Naive thymus-derived CD8-positive, alpha-beta T cell (primary cell): ENCODE measurements around the gene RAB11FIP3. TPM values are rescaled to one million over a fixed set of nuclear protein-coding genes. Genes with fewer than 3 reads are reported as not detected.
"Not testable (repeated sequence)": the region's sequence is repeated elsewhere in the genome, so short reads cannot be mapped to it uniquely, and the experiment has no call there.

Source experiments
- ATAC-seq, 2 donors: fragments of 150-1000 bp; cut with Tn5 transposase in 1 of 2; sonication (Bioruptor Pico), chemical (Tn5 transposase) in 1 of 2; 1 replicate in 1 of 2; 2 replicates in 1 of 2; pipeline ENCODE4 v1.10.0; 2021; ENCODE audit warnings: mild to moderate bottlenecking in 2 of 2, moderate library complexity in 2 of 2
- POLR2A ChIA-PET: fragments of 350-600 bp; sonication (Branson Sonifier 250); formaldehyde crosslinking; loops from one replicate; lab custom pipeline; 2021; ENCODE audit warnings: antibody characterized with exemption; lab: Charles Lee
- DNase-seq, 10 donors: peaks; one replicate each; pipeline versions ENCODE4 v3.0.0 to v3.0.0-alpha.2; 2020 to 2022
- H3K27ac Mint-ChIP-seq, 10 donors: one replicate each; pipeline ENCODE4 v1.8.0; 2020 to 2022; ENCODE audit warnings: mild to moderate bottlenecking in 10 of 10, mixed read lengths in 10 of 10, moderate library complexity in 4 of 10, inconsistent platforms in 1 of 10
- H3K27me3 Mint-ChIP-seq, 5 donors: one replicate each; pipeline ENCODE4 v1.8.0; 2021 to 2022; ENCODE audit warnings: mixed read lengths in 5 of 5
- H3K36me3 Mint-ChIP-seq, 3 donors: one replicate each; pipeline ENCODE4 v1.8.0; 2020 to 2022; ENCODE audit warnings: mixed read lengths in 3 of 3, mild to moderate bottlenecking in 2 of 3, inconsistent platforms in 1 of 3
- H3K4me1 Mint-ChIP-seq, 4 donors: one replicate each; pipeline ENCODE4 v1.8.0; 2021 to 2022; ENCODE audit warnings: mixed read lengths in 4 of 4
- H3K4me3 Mint-ChIP-seq, 10 donors: one replicate each; pipeline ENCODE4 v1.8.0; 2020 to 2022; ENCODE audit warnings: mild to moderate bottlenecking in 10 of 10, mixed read lengths in 10 of 10, moderate library complexity in 6 of 10, inconsistent platforms in 1 of 10
- H3K9me3 Mint-ChIP-seq, 9 donors: one replicate each; pipeline ENCODE4 v1.8.0; 2020 to 2022; ENCODE audit warnings: mixed read lengths in 9 of 9, mild to moderate bottlenecking in 3 of 9, inconsistent platforms in 1 of 9, moderate library complexity in 1 of 9
- polyA plus RNA-seq, 3 donors: library from polyadenylated mRNA; unstranded; fragments of 300-500 nt; fragmentation: Illumina TruSeq; gene quantifications; one replicate each; pipeline ENCODE4 v1.2.3, GENCODE V29; 2021
- total RNA-seq, 8 experiments: library from RNA in 2 of 8; stranded (reverse) in 2 of 8; gene quantifications; one replicate each; pipeline ENCODE4 v1.2.3 and lab custom pipeline; 2021 to 2026

The RAB11FIP3 gene
- total and polyA plus RNA-seq, 5 experiments from 2014 or later, result 1.3 to 49.7 (median 5.0) TPM

DNA sequence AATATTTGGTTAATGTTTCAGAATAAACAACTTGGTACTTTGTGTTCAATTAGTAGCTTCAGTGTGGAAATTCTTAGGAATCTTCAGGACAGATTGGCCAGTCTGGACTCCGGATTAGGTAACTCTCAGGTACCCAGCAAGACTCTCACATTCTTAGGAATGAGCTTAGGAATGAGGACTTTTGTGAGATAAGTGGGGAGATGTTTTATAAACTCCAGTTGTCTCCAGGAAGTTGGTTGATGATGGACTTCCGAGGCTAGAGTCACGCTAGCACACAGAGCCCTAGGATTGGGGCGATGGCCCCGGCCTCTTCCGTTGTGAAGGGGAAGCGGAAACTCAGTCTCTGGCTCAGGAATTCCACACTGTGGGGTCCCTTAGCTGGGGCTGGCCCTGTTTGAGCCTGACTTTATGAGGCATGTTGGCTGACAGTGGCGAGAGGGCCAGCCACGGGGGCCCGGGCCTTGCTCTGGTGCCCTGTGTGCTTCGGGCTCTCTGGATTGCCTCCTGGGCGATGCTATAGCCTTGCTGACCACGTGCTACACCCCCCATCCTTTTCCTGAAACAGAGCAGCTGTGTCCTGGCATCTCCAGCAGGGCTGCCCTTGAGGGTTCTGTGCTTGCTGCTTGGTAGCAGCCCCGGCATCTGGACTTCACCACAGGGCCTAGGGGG, 32.4 kb downstream of the RAB11FIP3 start:
- Mint-ChIP-seq H3K9me3 (no peaks in the 10 kb centered on the region), H3K27ac (peak overlapping the region in 3 of 10 donors; percentile 14 to 43 (median 18)), H3K36me3 (peaks cover 0 to 13% (median 5%) of the 10 kb centered on the region in 3 donors), H3K4me1 (peaks cover 8 to 18% (median 9%) of the 10 kb centered on the region in 4 donors), H3K27me3 (no peaks in the 10 kb centered on the region), H3K4me3 (no peak overlapping the region)
- DNase-seq, result no peak
- ATAC-seq, result no peak
- POLR2A ChIA-PET, result no interaction called here

DNA sequence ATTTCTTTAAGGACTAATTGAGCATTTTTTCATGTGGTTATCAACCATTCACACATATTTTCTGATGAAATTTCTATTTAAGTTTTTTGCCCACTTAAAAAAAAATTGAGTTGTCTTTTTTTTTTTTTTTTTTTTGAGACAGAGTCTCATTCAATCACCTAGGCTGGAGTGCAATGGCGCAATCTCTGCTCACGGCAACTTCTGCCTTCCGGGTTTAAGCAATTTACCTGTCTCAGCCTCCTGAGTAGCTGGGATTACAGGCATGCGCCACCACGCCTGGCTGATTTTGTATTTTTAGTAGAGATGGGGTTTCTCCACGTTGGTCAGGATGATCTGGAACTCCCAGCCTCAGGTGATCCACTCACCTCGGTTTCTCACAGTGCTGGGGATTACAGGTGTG, 34.3 kb downstream of the RAB11FIP3 start:
- POLR2A ChIA-PET, result no interaction called here
- H3K4me3 Mint-ChIP-seq, result no peak overlapping the region

DNA sequence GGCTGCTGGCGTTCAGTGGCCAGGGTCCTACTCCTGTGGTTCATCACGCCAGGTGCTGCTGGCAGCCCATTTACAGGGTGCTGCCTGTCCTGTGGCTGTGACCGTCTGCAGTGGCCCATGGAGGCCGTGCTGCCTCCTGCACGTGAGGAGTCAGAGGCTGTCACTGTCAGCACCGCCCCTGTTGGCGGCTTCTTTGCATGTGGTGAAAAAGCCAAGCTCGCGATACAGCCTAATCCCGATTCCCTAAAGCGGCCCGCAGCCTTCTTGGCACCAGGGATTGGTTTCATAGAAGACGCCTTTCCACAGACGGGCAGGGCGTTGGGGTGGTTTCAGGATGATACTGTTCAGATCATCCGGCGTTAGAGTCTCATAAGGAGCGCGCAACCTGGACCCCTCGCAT, 35.3 kb downstream of the RAB11FIP3 start:
- H3K4me3 Mint-ChIP-seq, result no peak overlapping the region
- peak overlapping the region in 1 of 10 donors; percentile 43 for H3K27ac Mint-ChIP-seq
- POLR2A ChIA-PET, result no interaction called here
- no peak for ATAC-seq
- no peaks in the 10 kb centered on the region for H3K27me3 Mint-ChIP-seq
- H3K4me1 Mint-ChIP-seq, result peaks cover 0 to 14% (median 9%) of the 10 kb centered on the region in 4 donors
- no peaks in the 10 kb centered on the region for H3K9me3 Mint-ChIP-seq
- DNase-seq, result no peak
- H3K36me3 Mint-ChIP-seq, result peaks cover 0 to 24% (median 8%) of the 10 kb centered on the region in 3 donors

More for the DNA sequence above, 34.3 kb downstream of the RAB11FIP3 start:
- Mint-ChIP-seq H3K27me3 (no peaks in the 10 kb centered on the region), H3K9me3 (no peaks in the 10 kb centered on the region), H3K4me1 (peaks cover 0 to 13% (median 7%) of the 10 kb centered on the region in 4 donors), H3K36me3 (peaks cover 0 to 20% (median 8%) of the 10 kb centered on the region in 3 donors), H3K27ac (no peak overlapping the region)
- ATAC-seq, result no peak
- DNase-seq, result no peak

DNA sequence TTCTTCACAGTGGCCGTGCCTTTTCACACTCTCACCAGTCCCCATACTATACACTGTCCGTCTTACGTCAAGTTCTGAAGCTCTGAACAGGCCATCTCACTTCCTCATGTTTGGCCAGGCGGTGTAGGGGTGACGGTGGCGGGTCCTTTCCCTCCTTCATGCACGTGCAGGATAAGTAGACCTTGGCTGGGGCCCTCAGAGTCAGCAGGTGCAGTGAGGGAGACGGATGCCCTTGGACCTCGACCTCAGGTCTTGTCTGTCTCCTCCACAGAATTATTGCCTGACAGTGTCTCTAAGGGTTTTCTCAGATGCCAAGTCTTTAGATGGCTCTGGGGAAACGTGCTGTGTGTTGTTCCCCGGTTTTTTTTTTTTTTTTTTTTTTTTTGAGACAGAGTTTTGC, 37.6 kb downstream of the RAB11FIP3 start:
- Mint-ChIP-seq H3K27me3 (no peaks in the 10 kb centered on the region), H3K27ac (peak overlapping the region in 1 of 10 donors; percentile 76), H3K4me1 (peaks cover 1 to 19% (median 13%) of the 10 kb centered on the region in 4 donors), H3K36me3 (peaks cover 0 to 24% (median 8%) of the 10 kb centered on the region in 3 donors), H3K9me3 (no peaks in the 10 kb centered on the region), H3K4me3 (no peak overlapping the region)
- POLR2A ChIA-PET, result no interaction called here
- no peak for ATAC-seq
- DNase-seq, result no peak

DNA sequence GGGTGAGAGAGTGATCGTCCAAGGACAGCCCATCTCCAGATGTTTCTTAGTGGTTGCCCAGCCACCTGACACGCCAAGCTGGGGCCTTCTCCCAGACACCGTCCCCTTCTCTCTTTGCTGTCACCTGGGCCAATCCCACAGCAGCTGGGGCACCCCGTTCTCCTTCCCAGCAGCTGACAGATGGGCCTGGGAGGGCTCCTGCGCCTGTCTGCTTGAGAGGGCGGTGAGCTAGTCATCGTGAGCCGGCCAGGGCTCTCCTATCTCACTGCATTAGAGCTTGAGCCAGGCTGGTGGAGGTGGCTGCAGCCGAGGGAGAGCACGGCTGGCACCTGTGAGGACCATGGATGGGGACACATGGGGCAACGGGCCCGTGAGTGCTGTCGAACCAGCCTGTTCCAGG, 41.2 kb downstream of the RAB11FIP3 start:
- DNase-seq (no peak), ATAC-seq (no peak)
- peaks cover 1 to 14% (median 12%) of the 10 kb centered on the region in 4 donors for H3K4me1 Mint-ChIP-seq
- H3K4me3 Mint-ChIP-seq, result no peak overlapping the region
- no peaks in the 10 kb centered on the region for H3K9me3 Mint-ChIP-seq
- no peaks in the 10 kb centered on the region for H3K27me3 Mint-ChIP-seq
- H3K36me3 Mint-ChIP-seq, result peaks cover 0 to 27% (median 8%) of the 10 kb centered on the region in 3 donors
- POLR2A ChIA-PET, result interaction anchor here (0.6 kb wide), 1 partner anchor 1145 kb away, joined by 7 read pairs; no protein-coding TSS in a partner anchor
- H3K27ac Mint-ChIP-seq, result peak overlapping the region in 2 of 10 donors; percentile 41 to 87

DNA sequence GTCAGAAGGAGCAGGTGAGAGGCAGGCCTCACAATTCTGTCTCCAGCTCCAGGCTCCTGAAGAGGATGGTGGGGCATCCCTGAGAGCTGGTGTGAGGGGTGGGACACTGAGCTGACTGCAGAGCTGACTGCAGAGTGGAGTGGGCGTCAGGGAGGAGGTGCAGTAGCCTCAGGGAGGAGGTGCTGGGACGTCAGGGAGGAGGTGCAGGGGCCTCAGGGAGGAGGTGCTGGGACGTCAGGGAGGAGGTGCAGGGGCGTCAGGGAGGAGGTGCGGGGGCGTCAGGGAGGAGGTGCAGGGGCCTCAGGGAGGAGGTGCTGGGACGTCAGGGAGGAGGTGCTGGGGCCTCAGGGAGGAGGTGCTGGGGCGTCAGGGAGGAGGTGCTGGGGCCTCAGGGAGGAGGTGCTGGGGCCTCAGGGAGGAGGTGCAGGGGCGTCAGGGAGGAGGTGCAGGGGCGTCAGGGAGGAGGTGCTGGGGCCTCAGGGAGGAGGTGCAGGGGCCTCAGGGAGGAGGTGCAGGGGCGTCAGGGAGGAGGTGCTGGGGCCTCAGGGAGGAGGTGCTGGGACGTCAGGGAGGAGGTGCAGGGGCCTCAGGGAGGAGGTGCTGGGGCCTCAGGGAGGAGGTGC, 41.9 kb downstream of the RAB11FIP3 start:
- H3K27me3 Mint-ChIP-seq, POLR2A ChIA-PET, H3K4me3 Mint-ChIP-seq, ATAC-seq, H3K9me3 Mint-ChIP-seq, DNase-seq: not testable (repeated sequence)
- Mint-ChIP-seq H3K4me1 (peaks cover 1 to 14% (median 12%) of the 10 kb centered on the region in 4 donors), H3K36me3 (peaks cover 0 to 22% (median 5%) of the 10 kb centered on the region in 3 donors), H3K27ac (peak overlapping the region in 4 of 10 donors; percentile 15 to 87 (median 67))

DNA sequence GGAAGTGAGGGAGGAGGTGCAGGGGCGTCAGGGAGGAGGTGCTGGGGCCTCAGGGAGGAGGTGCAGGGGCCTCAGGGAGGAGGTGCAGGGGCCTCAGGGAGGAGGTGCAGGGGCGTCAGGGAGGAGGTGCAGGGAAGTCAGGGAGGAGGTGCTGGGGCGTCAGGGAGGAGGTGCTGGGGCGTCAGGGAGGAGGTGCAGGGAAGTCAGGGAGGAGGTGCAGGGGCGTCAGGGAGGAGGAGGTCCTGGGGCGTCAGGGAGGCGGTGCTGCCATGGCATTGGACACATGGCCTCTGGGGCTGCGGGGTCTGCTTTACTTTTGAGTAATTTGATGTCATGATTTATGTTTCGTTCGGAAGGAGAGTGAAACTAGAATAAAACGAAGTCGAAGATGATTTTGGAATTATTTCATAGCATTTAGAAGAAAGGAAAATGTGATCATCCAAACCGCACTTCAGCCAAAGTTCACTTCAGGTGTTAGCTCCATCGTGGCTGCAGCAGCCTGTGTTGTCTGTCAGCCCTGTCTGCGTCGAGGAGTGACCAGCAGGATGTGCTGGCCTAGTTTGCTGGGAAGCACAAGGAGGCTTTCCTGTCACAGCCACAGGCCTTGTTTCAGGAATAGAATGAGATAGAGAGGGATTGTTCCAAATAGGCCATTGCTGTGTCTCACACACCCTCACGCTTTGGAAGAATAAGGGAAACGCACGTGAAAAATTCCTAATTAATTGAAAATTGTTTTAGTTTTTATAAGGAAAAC, 42.8 kb downstream of the RAB11FIP3 start:
- Mint-ChIP-seq H3K9me3 (no peaks in the 10 kb centered on the region), H3K27ac (peak overlapping the region in 1 of 10 donors; percentile 15), H3K4me1 (peaks cover 1 to 13% (median 12%) of the 10 kb centered on the region in 4 donors), H3K27me3 (no peaks in the 10 kb centered on the region), H3K4me3 (no peak overlapping the region), H3K36me3 (peaks cover 0 to 22% (median 0%) of the 10 kb centered on the region in 3 donors)
- ATAC-seq (no peak), DNase-seq (no peak)
- POLR2A ChIA-PET, result no interaction called here

DNA sequence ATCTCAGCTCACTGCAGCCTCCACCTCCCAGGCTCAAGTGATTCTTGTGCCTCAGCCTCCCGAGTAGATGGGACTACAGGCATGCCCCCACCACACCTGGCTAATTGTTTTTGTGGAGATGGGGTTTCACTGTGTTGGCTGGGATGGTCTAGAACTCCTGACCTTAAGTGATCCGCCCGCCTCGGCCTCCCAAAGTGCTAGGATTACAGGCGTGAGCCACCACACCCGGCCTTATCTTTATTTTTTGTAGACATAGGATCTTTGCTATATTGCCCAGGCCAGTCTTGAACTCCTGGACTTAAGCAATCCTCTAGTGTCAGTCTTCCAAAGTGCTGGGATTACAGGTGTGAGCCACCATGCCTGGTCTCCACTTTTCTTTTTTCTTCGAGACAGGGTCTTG, 44.0 kb downstream of the RAB11FIP3 start:
- DNase-seq, POLR2A ChIA-PET, ATAC-seq, H3K4me3 Mint-ChIP-seq, H3K27me3 Mint-ChIP-seq, H3K9me3 Mint-ChIP-seq: not testable (repeated sequence)
- Mint-ChIP-seq H3K27ac (peak overlapping the region in 1 of 10 donors; percentile 24), H3K4me1 (peaks cover 1 to 13% (median 8%) of the 10 kb centered on the region in 4 donors), H3K36me3 (peaks cover 0 to 29% (median 0%) of the 10 kb centered on the region in 3 donors)

DNA sequence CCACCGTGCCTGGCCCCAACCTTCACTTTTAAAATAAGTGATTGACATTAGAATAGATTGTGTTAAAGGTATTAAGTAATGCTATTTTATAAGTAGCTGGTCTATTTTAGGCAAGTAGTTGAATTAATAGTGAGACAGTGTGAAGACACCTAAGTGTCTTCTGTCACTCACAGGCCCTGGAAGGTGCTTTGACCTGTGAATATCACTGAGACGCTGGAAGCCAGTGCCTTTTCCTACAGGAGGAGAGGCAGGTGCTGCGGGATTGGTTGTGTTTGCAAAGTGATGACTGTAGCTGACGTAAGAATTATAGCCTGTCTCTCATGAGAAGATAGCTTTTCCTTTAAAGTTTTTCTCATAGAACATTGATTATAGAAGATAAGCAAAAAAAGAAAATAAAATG, 45.0 kb downstream of the RAB11FIP3 start:
- DNase-seq, result no peak
- ATAC-seq, result no peak
- POLR2A ChIA-PET, result no interaction called here
- no peak overlapping the region for H3K4me3 Mint-ChIP-seq
- H3K9me3 Mint-ChIP-seq, result no peaks in the 10 kb centered on the region
- H3K36me3 Mint-ChIP-seq, result peaks cover 0 to 30% (median 0%) of the 10 kb centered on the region in 3 donors
- peak overlapping the region in 1 of 10 donors; percentile 25 for H3K27ac Mint-ChIP-seq
- H3K4me1 Mint-ChIP-seq, result peaks cover 1 to 10% (median 7%) of the 10 kb centered on the region in 4 donors
- no peaks in the 10 kb centered on the region for H3K27me3 Mint-ChIP-seq

DNA sequence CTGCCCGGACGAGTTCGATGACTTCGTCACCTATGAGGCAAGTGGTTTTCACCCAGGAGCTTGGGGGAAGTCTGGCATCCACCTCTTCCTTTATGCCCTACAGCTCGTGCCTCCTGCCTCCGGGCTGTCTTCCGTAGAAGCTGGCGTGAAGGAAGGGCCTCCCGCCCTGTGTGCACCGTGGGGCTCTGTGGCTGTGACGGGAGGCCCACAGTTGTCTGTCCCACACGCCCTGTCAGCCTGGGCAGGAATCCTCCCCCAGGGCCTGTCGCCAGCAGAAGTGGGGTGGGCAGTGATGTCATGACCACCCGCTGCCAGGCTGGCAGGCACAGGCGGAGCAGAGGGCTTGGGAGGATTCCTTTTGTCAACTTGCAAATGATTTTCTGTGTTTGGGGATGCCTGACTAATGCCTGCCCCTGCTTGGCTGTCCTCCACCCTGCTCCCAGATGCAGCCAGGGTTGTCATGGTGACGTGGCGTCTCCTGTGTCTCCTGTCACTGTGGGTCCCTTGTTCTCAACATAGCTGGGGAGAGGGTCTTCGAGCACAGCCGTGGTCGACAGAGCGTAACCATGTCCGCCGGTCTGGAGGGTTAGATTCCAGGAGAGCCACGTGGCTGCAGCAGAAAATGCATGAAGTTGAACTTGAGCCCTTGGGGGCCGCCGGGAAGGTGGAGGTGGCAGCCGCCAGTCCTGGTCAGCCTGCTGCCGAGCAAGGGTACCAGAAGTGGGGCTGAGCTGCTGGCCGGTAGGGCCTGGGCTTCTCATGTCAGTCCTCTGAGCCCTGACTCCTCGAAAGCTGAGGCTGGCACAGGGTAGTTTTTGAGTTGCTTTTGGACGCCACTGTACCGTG, 46.1 kb downstream of the RAB11FIP3 start:
- no peaks in the 10 kb centered on the region for H3K27me3 Mint-ChIP-seq
- peaks cover 0 to 8% (median 7%) of the 10 kb centered on the region in 4 donors for H3K4me1 Mint-ChIP-seq
- peak overlapping the region in 1 of 10 donors; percentile 20 for H3K27ac Mint-ChIP-seq
- no peak overlapping the region for H3K4me3 Mint-ChIP-seq
- POLR2A ChIA-PET, result no interaction called here
- DNase-seq (no peak), ATAC-seq (no peak)
- peaks cover 0 to 30% (median 0%) of the 10 kb centered on the region in 3 donors for H3K36me3 Mint-ChIP-seq
- no peaks in the 10 kb centered on the region for H3K9me3 Mint-ChIP-seq

DNA sequence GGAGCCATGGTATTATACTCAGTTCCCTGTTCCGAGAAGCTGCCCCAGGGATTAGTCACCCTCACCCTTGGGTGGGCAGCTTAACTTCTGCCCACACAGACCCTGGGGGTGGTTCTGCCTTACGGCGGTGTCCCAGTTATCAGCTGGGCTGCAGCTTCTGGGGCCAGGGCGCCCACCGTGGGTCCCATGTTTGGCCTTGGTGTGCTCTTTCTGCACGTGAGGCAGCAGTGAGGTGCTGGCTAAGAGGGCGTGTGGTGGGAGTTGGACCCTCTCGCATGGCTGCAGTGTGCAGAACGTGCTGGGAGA, 46.7 kb downstream of the RAB11FIP3 start:
- no peak overlapping the region for H3K4me3 Mint-ChIP-seq
- H3K9me3 Mint-ChIP-seq, result no peaks in the 10 kb centered on the region
- H3K27me3 Mint-ChIP-seq, result no peaks in the 10 kb centered on the region
- H3K36me3 Mint-ChIP-seq, result peaks cover 0 to 30% (median 0%) of the 10 kb centered on the region in 3 donors
- H3K4me1 Mint-ChIP-seq, result peaks cover 0 to 3% (median 2%) of the 10 kb centered on the region in 4 donors
- POLR2A ChIA-PET, result no interaction called here
- DNase-seq (no peak), ATAC-seq (no peak)
- H3K27ac Mint-ChIP-seq, result no peak overlapping the region
